GM10248 (cell line): ENCODE results near the gene TIMP4.
A peak's percentile ranks its signal among the peaks of the same experiment; 100 is the strongest.

Experiments used
- CTCF ChIA-PET: fragments of 300-600 bp; sonication (Branson Sonifier 250); formaldehyde crosslinking; extraction: SDS; loops from one replicate; lab custom pipeline; 2021; ENCODE audit warnings: antibody characterized with exemption; lab: Yijun Ruan, JAX
- POLR2A ChIA-PET: fragments of 350-650 bp; sonication (Branson Sonifier 250); formaldehyde crosslinking; extraction: SDS; loops from one replicate; lab custom pipeline; 2020; ENCODE audit warnings: antibody characterized with exemption; lab: Yijun Ruan, JAX
- DNase-seq: peaks from one replicate; pipeline ENCODE4 v3.0.0; 2012; ENCODE audit errors: extremely low spot score
- CTCF ChIP-seq: IDR thresholded peaks from 2 replicates; pipeline ENCODE4 v1.5.1; 2012; ENCODE audit warnings: mild to moderate bottlenecking, low read depth; ENCODE audit errors: extremely low read depth, missing control alignments, control extremely low read depth

Gene TIMP4

GRCh38 chr3:12136371-12136770, 22.3 kb downstream of the TIMP4 start:
- no peak for TF ChIP-seq CTCF
- ChIA-PET POLR2A (no interaction called here), CTCF (interaction anchor here (1.9 to 9.5 kb wide), 8 partner anchors 16 to 344 kb away, joined by 9 to 278 read pairs (median 12); partner anchors contain the start of gene TSEN2)
- no peak for DNase-seq

DNA sequence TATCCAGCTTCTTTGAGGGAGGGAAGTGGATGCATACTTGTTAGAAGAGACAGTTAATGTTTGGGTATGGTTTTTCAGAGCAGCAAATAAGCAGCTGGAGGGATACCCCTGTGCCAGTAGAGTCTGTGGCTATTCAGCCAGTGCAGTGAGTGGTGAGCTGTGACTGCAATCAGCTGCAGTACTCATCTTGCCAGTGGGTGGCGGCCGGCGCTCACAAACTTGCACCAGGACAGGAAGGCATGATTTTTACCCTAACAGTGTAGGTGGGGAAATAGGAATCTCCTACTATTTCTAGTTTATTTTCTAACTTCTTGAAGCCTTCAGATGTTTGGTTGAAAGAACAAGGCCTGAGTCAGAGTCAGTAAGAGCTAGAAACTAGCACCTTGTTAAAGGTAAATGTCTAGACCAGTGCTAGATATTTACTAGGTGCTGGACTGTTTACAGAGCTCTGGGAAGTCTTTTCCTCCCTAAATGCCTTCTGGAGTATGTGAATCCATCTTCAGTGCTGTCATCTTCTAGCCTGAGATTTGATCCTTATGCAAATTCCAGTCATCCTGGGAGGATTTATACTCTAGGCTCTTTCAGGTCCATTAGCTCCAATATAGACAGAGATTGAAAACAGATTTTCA, 23.6 kb downstream of the TIMP4 start:
- ChIA-PET CTCF (interaction anchor here (0.6 to 9.5 kb wide), 39 partner anchors 9 to 756 kb away, joined by 3 to 278 read pairs (median 4); partner anchors contain the start of genes RAF1 and TSEN2), POLR2A (no interaction called here)
- peak; percentile 60 for DNase-seq
- TF ChIP-seq CTCF = peak; percentile 87

GRCh38 chr3:12132881-12133280, 25.8 kb downstream of the TIMP4 start:
- ChIA-PET CTCF (interaction anchor here (1.3 to 9.5 kb wide), 6 partner anchors 15 to 588 kb away, joined by 3 to 278 read pairs (median 4); partner anchors contain the start of gene TSEN2), POLR2A (no interaction called here)
- TF ChIP-seq CTCF = no peak
- DNase-seq = no peak

DNA sequence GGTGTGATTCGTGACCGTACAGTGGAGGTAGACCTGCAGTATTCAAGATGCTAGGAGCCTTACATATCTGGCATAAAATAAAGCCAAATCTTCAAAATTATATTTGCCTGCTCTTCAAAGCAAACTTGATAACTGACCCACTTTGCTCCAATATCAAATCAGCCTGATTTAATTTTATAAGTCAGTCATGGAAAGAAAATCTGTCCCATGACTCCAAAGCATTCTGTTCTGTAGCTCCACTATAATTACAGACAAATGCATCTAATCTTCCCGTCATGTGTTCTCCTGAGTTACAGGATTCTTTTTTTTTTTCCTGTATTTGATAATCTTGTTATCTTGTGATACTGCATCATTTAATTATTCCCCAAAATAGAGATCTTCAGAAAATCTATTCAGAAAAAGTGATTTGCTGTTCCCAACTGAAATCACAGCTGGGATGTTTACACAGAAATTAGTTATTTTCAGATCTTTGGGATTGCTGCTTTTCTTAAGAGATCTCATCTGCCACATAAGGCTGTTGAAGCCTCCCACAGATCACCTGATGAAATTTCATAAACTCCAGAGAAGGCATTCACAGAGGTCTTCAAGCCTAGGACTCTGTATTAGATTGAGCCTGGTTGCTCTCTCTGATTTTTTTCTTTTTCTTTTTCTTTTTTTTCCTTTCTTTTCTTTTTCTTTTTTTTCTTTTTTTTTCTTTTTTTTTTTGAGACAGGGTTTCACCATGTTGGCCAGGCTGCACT, 27.2 kb downstream of the TIMP4 start:
- TF ChIP-seq CTCF = no peak
- CTCF ChIA-PET = interaction anchor here (0.9 to 9.5 kb wide), 5 partner anchors 12 to 349 kb away, joined by 3 to 278 read pairs (median 4); partner anchors contain the start of gene TSEN2
- POLR2A ChIA-PET = no interaction called here
- DNase-seq = no peak

GRCh38 chr3:12127391-12127790, 31.3 kb downstream of the TIMP4 start:
- DNase-seq = no peak
- ChIA-PET CTCF (interaction anchor here (1.3 kb wide), 1 partner anchor 11 kb away, joined by 3 read pairs; no protein-coding TSS in a partner anchor), POLR2A (no interaction called here)
- no peak for TF ChIP-seq CTCF

- TF ChIP-seq CTCF = no peak
- DNase-seq = no peak
- CTCF ChIA-PET = interaction anchor here (1.0 to 1.5 kb wide), 3 partner anchors 10 to 52 kb away, joined by 3 to 4 read pairs (median 3); no protein-coding TSS in a partner anchor
- POLR2A ChIA-PET = no interaction called here
These were observed 32.9 kb downstream of the TIMP4 start for GRCh38 chr3:12125772-12126171.
